Upper lobe of left lung (tissue), 4 donors: ENCODE results near the gene NPC1.

ENCODE experiments used
- EP300 ChIP-seq, 4 donors: sonication (generic); formaldehyde crosslinking; IDR thresholded peaks; one replicate each; pipeline ENCODE4 v1.5.1; 2017; ENCODE audit warnings: antibody characterized with exemption in 4 of 4, control low read depth in 2 of 4
- POLR2AphosphoS5 ChIP-seq, 2 donors: sonication (generic); formaldehyde crosslinking; IDR thresholded peaks; one replicate each; pipeline ENCODE4 v1.5.1; 2017; ENCODE audit warnings: antibody characterized with exemption in 2 of 2
- TF ChIP-seq, protein P1 (sequence below), 6 experiments: fragments of 450-650 bp in 4 of 6; fragments of 200-600 bp in 2 of 6; sonication (generic) in 2 of 6; IDR thresholded peaks; one replicate each; pipeline ENCODE4 v1.5.1; 2016 to 2019; ENCODE audit warnings: antibody characterized with exemption in 6 of 6

- TF ChIP-seq EP300 (IDR thresholded peaks at IDR 0.05) (no peak), POLR2AphosphoS5 (IDR thresholded peaks at IDR 0.05) (no peak)
- TF ChIP-seq, protein P1, sequence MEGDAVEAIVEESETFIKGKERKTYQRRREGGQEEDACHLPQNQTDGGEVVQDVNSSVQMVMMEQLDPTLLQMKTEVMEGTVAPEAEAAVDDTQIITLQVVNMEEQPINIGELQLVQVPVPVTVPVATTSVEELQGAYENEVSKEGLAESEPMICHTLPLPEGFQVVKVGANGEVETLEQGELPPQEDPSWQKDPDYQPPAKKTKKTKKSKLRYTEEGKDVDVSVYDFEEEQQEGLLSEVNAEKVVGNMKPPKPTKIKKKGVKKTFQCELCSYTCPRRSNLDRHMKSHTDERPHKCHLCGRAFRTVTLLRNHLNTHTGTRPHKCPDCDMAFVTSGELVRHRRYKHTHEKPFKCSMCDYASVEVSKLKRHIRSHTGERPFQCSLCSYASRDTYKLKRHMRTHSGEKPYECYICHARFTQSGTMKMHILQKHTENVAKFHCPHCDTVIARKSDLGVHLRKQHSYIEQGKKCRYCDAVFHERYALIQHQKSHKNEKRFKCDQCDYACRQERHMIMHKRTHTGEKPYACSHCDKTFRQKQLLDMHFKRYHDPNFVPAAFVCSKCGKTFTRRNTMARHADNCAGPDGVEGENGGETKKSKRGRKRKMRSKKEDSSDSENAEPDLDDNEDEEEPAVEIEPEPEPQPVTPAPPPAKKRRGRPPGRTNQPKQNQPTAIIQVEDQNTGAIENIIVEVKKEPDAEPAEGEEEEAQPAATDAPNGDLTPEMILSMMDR (IDR thresholded peaks at IDR 0.05), result no peak
Observed at GRCh38 chr18:23537274-23537673, 49.0 kb downstream of the NPC1 start.
